IMR-90 (cell line): ENCODE results near the gene NAT14. TPM values are rescaled to one million over a fixed set of nuclear protein-coding genes. Genes with fewer than 3 reads are reported as not detected.

Experiments
- ATAC-seq: fragments of 200-7000 bp; cut with Tn5 transposase; 2 replicates; pipeline ENCODE4 v1.9.1; 2020; ENCODE audit warnings: low read depth, mild to moderate bottlenecking, moderate library complexity
- BruUV-seq: library from RNA; stranded (reverse); fragments of 400-500 nt; replicated peaks from 2 replicates; lab custom pipeline; 2021; lab: Mats Ljungman, UMichigan
- CTCF ChIA-PET: fragments of 300-600 bp; formaldehyde crosslinking; extraction: SDS; loops from one replicate; lab custom pipeline; 2021; ENCODE audit warnings: antibody characterized with exemption; lab: Yijun Ruan, JAX
- POLR2A ChIA-PET: fragments of 300-600 bp; sonication (Branson Sonifier 250); formaldehyde crosslinking; loops from one replicate; lab custom pipeline; 2022; ENCODE audit warnings: antibody characterized with exemption; ENCODE audit not compliant: unreplicated experiment; lab: Charles Lee
- DNase-seq: peaks from one replicate; pipeline ENCODE4 v3.0.0; 2013
- H2AFZ ChIP-seq: replicated peaks from 2 replicates; pipeline ENCODE3; 2013; ENCODE audit warnings: low read length, mild to moderate bottlenecking; ENCODE audit not compliant: poor library complexity
- H2AK5ac ChIP-seq: 2 replicates; pipeline ENCODE4 v1.6.1; 2013; ENCODE audit warnings: low read depth, low read length, inconsistent platforms
- H2AK9ac ChIP-seq: replicated peaks from 2 replicates; pipeline ENCODE3; 2013; ENCODE audit warnings: mild to moderate bottlenecking, low read depth, low read length, moderate library complexity; ENCODE audit not compliant: poor library complexity
- H2BK120ac ChIP-seq: 2 replicates; pipeline ENCODE4 v1.6.1; 2013; ENCODE audit warnings: low read depth, low read length, inconsistent platforms
- H2BK15ac ChIP-seq: 3 replicates; pipeline ENCODE4 v1.6.1; 2013; ENCODE audit warnings: low read depth, low read length, inconsistent platforms
- H2BK20ac ChIP-seq: 2 replicates; pipeline ENCODE4 v1.6.1; 2013; ENCODE audit warnings: low read depth, mild to moderate bottlenecking, inconsistent platforms, low read length, moderate library complexity
- H2BK5ac ChIP-seq: 2 replicates; pipeline ENCODE4 v1.6.1; 2013; ENCODE audit warnings: mild to moderate bottlenecking, low read depth, low read length, inconsistent platforms; ENCODE audit not compliant: poor library complexity, severe bottlenecking
- H3K14ac ChIP-seq: replicated peaks from 2 replicates; pipeline ENCODE4 v1.6.1; 2013; ENCODE audit warnings: low read depth, low read length, inconsistent platforms
- H3K18ac ChIP-seq: 2 replicates; pipeline ENCODE4 v1.6.1; 2013; ENCODE audit warnings: low read depth, low read length, control low read depth
- H3K23ac ChIP-seq: 2 replicates; pipeline ENCODE4 v1.6.1; 2013; ENCODE audit warnings: low read depth, low read length, inconsistent platforms
- H3K27ac ChIP-seq: 2 replicates; pipeline ENCODE4 v1.5.1; 2013; ENCODE audit warnings: mild to moderate bottlenecking, control low read depth, low read length; ENCODE audit not compliant: insufficient read depth
- H3K27me3 ChIP-seq: 2 replicates; pipeline ENCODE4 v1.6.1; 2013; ENCODE audit warnings: low read length; ENCODE audit not compliant: control insufficient read depth, insufficient read depth
- H3K36me3 ChIP-seq: 2 replicates; pipeline ENCODE4 v1.6.1; 2013; ENCODE audit warnings: low read length, mixed read lengths; ENCODE audit not compliant: control insufficient read depth, insufficient read depth
- H3K4ac ChIP-seq: 2 replicates; pipeline ENCODE4 v1.6.1; 2013; ENCODE audit warnings: low read depth, low read length, inconsistent platforms
- H3K4me1 ChIP-seq: 2 replicates; pipeline ENCODE4 v1.6.1; 2013; ENCODE audit warnings: low read length, mixed read lengths; ENCODE audit not compliant: control insufficient read depth, insufficient read depth
- H3K4me2 ChIP-seq: 2 replicates; pipeline ENCODE4 v1.6.1; 2013; ENCODE audit warnings: low read depth, mild to moderate bottlenecking, control low read depth, low read length, moderate library complexity
- H3K4me3 ChIP-seq: 2 replicates; pipeline ENCODE4 v1.5.1; 2013; ENCODE audit warnings: low read depth, mild to moderate bottlenecking, control low read depth, low read length, moderate library complexity; ENCODE audit not compliant: insufficient read depth
- H3K56ac ChIP-seq: 2 replicates; pipeline ENCODE4 v1.6.1; 2013; ENCODE audit warnings: low read length, inconsistent platforms; ENCODE audit not compliant: insufficient read depth; ENCODE audit errors: extremely low read depth
- H3K79me1 ChIP-seq, 2 experiments: 2 replicates each; pipeline ENCODE4 v1.6.1; 2013; ENCODE audit warnings: low read length in 2 of 2, inconsistent platforms in 1 of 2, low read depth in 1 of 2
- H3K9ac ChIP-seq: 2 replicates; pipeline ENCODE4 v1.6.1; 2013; ENCODE audit warnings: low read depth, low read length, control low read depth
- H3K9me1 ChIP-seq: 2 replicates; pipeline ENCODE4 v1.6.1; 2013; ENCODE audit warnings: low read length, inconsistent platforms; ENCODE audit not compliant: insufficient read depth
- H3K9me3 ChIP-seq: 2 replicates; pipeline ENCODE4 v1.6.1; 2013; ENCODE audit warnings: low read length; ENCODE audit not compliant: control insufficient read depth, insufficient read depth
- H4K20me1 ChIP-seq: 2 replicates; pipeline ENCODE4 v1.6.1; 2013; ENCODE audit warnings: low read length, inconsistent platforms; ENCODE audit not compliant: insufficient read depth
- H4K5ac ChIP-seq: 2 replicates; pipeline ENCODE4 v1.6.1; 2013; ENCODE audit warnings: mild to moderate bottlenecking, low read depth, low read length, control low read depth
- H4K8ac ChIP-seq, 2 experiments: 2 replicates each; pipeline ENCODE4 v1.6.1; 2013; ENCODE audit warnings: low read depth in 2 of 2, low read length in 2 of 2, control low read depth in 1 of 2, inconsistent platforms in 1 of 2
- H4K91ac ChIP-seq: 2 replicates; pipeline ENCODE4 v1.6.1; 2013; ENCODE audit warnings: low read depth, low read length, inconsistent platforms; ENCODE audit not compliant: insufficient read depth
- BHLHE40 ChIP-seq: fragments of 150-350 bp; IDR thresholded peaks from 2 replicates; pipeline ENCODE4 v1.6.1; 2016; ENCODE audit warnings: mild to moderate bottlenecking, low read depth, low read length
- CTCF ChIP-seq: conservative IDR thresholded peaks from 2 replicates; pipeline ENCODE4 v1.5.1; 2012; ENCODE audit warnings: mild to moderate bottlenecking, low read depth, low read length, improper control_type of control experiment
- FOS ChIP-seq: fragments of 150-350 bp; IDR thresholded peaks from 2 replicates; pipeline ENCODE4 v1.6.1; 2016; ENCODE audit warnings: low read depth, low read length
- MAZ ChIP-seq: IDR thresholded peaks from 2 replicates; pipeline ENCODE4 v1.6.1; 2012; ENCODE audit warnings: low read depth, mild to moderate bottlenecking, low read length, improper control_type of control experiment, moderate library complexity, borderline replicate concordance
- MXI1 ChIP-seq: IDR thresholded peaks from 2 replicates; pipeline ENCODE4 v1.6.1; 2012; ENCODE audit warnings: low read depth, mild to moderate bottlenecking, low read length, moderate library complexity, borderline replicate concordance
- POLR2A ChIP-seq: IDR thresholded peaks from 2 replicates; pipeline ENCODE4 v1.6.1; 2012; ENCODE audit warnings: mild to moderate bottlenecking, low read depth, low read length
- RAD21 ChIP-seq: IDR thresholded peaks from 2 replicates; pipeline ENCODE4 v1.6.1; 2012; ENCODE audit warnings: low read length, improper control_type of control experiment
- RCOR1 ChIP-seq: IDR thresholded peaks from 2 replicates; pipeline ENCODE4 v1.6.1; 2012; ENCODE audit warnings: mild to moderate bottlenecking, low read length, improper control_type of control experiment; ENCODE audit not compliant: insufficient replicate concordance
- RFX5 ChIP-seq: IDR thresholded peaks from 2 replicates; pipeline ENCODE4 v1.8.0; 2012; ENCODE audit warnings: low read depth, mild to moderate bottlenecking, low read length, moderate library complexity
- SMC3 ChIP-seq: fragments of 150-350 bp; IDR thresholded peaks from 2 replicates; pipeline ENCODE4 v1.6.1; 2016; ENCODE audit warnings: low read depth, mild to moderate bottlenecking, antibody characterized with exemption, low read length, moderate library complexity
- WGBS, 2 experiments: methylation state at CpG; one replicate each; pipeline versions ENCODE4 v1.1.5 to v1.1.7; 2013; ENCODE audit warnings: missing lambda C conversion rate in 2 of 2; ENCODE audit not compliant: insufficient read length in 1 of 2; ENCODE audit errors: extremely low coverage in 2 of 2; 5-methylcytosine and 5-hydroxymethylcytosine counted together
- dilution Hi-C: fragments of 300-500 bp; cut with HindIII; formaldehyde crosslinking; loops from one replicate; pipeline ENCODE4 v1.14.3; 2018; ENCODE audit warnings: low sequenced_read_pairs; ENCODE audit not compliant: unreplicated experiment
- in situ Hi-C: fragments of 300-500 bp; cut with MboI; formaldehyde crosslinking; loops from 3 replicates; pipeline ENCODE4 v1.14.3; 2019; ENCODE audit warnings: low sequenced_read_pairs, inconsistent platforms, mixed read lengths
- intact Hi-C: fragments of 100-400 bp; cut with micrococcal nuclease; formaldehyde crosslinking; loops from 2 replicates; pipeline ENCODE4 v1.10.0; 2022
- polyA plus RNA-seq, 3 experiments: library from polyadenylated mRNA; depleted of rRNA; stranded (reverse); fragments of >200 nt; gene quantifications; 2 replicates each; pipeline ENCODE4 v1.2.3, GENCODE V29; 2012; ENCODE audit warnings: low replicate concordance in 1 of 3
- total RNA-seq: library from RNA; depleted of rRNA; stranded (reverse); fragments of >200 nt; gene quantifications from 2 replicates; pipeline ENCODE4 v1.2.3, GENCODE V29; 2012
- TF ChIP-seq, protein P1 (sequence below): fragments of 150-350 bp; IDR thresholded peaks from 2 replicates; pipeline ENCODE4 v1.6.1; 2017; ENCODE audit warnings: mild to moderate bottlenecking, antibody characterized with exemption, low read length, low read depth

NAT14 gene
- total and polyA plus RNA-seq, 2 of the 4 experiments (the other 2 are of a cell fraction) = 4.3 to 41.2 TPM

DNA sequence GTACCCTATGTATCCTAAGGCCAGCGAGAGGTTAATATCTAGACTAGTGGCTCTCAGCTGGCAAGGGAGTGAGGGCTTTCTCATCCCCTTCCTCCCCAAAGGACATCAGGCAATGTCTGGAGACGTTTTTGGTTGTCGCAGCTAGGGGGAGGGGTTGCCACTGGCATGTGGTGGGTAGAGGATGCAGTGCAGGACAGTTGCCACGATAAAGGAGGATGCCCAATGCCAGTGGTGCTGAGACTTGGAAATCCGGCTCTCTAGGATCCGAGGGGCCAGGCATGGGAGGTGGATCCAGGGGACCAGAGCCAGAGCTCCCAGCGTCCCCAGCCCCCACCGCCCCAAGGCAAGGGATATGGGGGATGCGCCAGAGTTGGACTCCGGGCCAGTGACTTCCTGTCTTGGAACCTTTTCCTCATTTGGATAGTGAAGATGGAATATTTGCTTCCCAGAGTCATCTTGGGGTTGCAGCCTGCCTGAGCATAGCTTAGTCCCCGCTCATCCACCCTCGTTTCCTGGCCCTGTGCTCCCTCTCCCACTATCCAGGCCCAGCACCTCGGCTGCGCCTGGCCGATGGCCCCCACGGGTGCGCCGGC, 8.2 kb downstream of the NAT14 start:
- H3K27ac ChIP-seq = peak overlapping the region; percentile 19
- peak; percentile 27 for ATAC-seq

More for the DNA sequence above, 8.2 kb downstream of the NAT14 start:
- Histone ChIP-seq H4K91ac (peak overlapping the region; percentile 76), H4K8ac (peak overlapping the region; percentile 15 to 77; a peak in 3 of 4 replicates), H3K4ac (peak overlapping the region; percentile 84), H2BK20ac (peak overlapping the region; percentile 72), H3K18ac (no peak overlapping the region), H3K4me2 (peak overlapping the region; percentile 25; the same call in 1 of the 2 replicates), H3K9me1 (peaks cover 3% of the 10 kb centered on the region), H3K56ac (0 out of 2 replicates have a peak overlapping the region, but pooled peaks have one; percentile 7), H2BK5ac (peak overlapping the region; percentile 94), H3K14ac (0 out of 2 replicates have a peak overlapping the region, but pooled peaks have one; percentile 10), H2BK120ac (peak overlapping the region; percentile 80), H4K5ac (peak overlapping the region; percentile 69), H3K4me1 (peaks cover 24% of the 10 kb centered on the region), H4K20me1 (no peaks in the 10 kb centered on the region), H3K36me3 (0 out of 2 replicates have a peak, but pooled peaks cover 3% of the 10 kb centered on the region), H3K27me3 (no peaks in the 10 kb centered on the region), H2AK5ac (peak overlapping the region; percentile 76; the same call in 1 of the 2 replicates), H2AFZ (peak overlapping the region; percentile 77), H3K23ac (0 out of 2 replicates have a peak overlapping the region, but pooled peaks have one; percentile 59), H3K4me3 (no peak overlapping the region; the same call in 1 of the 2 replicates), H3K9me3 (no peaks in the 10 kb centered on the region), H2BK15ac (no peak overlapping the region), H3K79me1 (peaks cover 0 to 21% of the 10 kb centered on the region in 2 experiments), H3K9ac (no peak overlapping the region), H2AK9ac (peak overlapping the region; percentile 17)
- intact Hi-C loops = no loop called here
- peak; percentile 67 for DNase-seq
- 58% methylated on average over 2 of the region's 18 CpGs; no CpG with 5 or more reads in 1 of the 2 experiments for WGBS, 2 experiments
- dilution Hi-C loops = no loop called here
- TF ChIP-seq, protein P1, sequence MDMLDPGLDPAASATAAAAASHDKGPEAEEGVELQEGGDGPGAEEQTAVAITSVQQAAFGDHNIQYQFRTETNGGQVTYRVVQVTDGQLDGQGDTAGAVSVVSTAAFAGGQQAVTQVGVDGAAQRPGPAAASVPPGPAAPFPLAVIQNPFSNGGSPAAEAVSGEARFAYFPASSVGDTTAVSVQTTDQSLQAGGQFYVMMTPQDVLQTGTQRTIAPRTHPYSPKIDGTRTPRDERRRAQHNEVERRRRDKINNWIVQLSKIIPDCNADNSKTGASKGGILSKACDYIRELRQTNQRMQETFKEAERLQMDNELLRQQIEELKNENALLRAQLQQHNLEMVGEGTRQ = no peak
- TF ChIP-seq RFX5 (no peak), RCOR1 (no peak), MXI1 (no peak), RAD21 (no peak), BHLHE40 (no peak), MAZ (no peak; the same call in 1 of the 2 replicates), POLR2A (no peak), FOS (no peak), CTCF (no peak), SMC3 (no peak)
- BruUV-seq = no TSS peak
- ChIA-PET CTCF (interaction anchor here (0.6 to 3.1 kb wide), 2 partner anchors 11 to 97 kb away, joined by 4 to 16 read pairs; no protein-coding TSS in a partner anchor), POLR2A (no interaction called here)
- in situ Hi-C loops = loop anchor here (25.0 kb wide), 1 partner anchor 1031 kb away; the partner anchor contains the start of genes CDC42EP5 and LENG9
